ENCODE measurements around the gene SLC2A11. TPM values are rescaled to one million over a fixed set of nuclear protein-coding genes. Genes with fewer than 3 reads are reported as not detected.
A peak's percentile ranks its signal among the peaks of the same experiment; 100 is the strongest.

The SLC2A11 gene
- total and polyA plus RNA-seq, 9 of the 15 experiments (the other 6 are each of a cell fraction or from before 2014, with no cell fraction given) = 0.44 to 2.7 (median 2.1) TPM

DNA sequence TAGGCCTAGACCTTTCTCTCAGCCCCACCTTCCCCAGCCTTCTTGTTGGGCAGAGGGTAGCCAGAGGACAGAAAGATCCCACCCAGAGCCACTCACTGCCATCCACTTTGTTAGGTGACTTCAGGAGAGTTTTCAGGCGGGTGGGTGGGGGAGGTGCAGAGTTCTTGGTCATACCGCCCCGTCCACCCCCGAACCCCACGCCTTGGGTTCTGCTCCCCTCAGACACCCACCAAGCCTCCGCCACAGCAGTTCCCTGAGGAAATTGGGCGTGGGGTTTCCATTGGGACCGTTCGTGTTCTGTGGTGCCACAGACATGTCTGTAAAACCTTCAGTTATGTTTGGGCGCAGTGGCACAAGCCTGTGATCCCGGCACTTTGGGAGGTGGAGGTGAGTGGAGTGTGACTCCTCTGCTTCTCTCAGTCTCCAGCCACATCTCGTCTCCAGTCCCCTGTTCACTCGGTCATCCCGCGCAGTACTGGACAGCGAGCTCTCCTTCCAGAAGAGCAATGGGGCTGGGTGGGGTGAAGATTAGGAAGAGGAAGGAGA lies 38.0 kb downstream of the SLC2A11 start (continued):
- TF ChIP-seq, protein P1, sequence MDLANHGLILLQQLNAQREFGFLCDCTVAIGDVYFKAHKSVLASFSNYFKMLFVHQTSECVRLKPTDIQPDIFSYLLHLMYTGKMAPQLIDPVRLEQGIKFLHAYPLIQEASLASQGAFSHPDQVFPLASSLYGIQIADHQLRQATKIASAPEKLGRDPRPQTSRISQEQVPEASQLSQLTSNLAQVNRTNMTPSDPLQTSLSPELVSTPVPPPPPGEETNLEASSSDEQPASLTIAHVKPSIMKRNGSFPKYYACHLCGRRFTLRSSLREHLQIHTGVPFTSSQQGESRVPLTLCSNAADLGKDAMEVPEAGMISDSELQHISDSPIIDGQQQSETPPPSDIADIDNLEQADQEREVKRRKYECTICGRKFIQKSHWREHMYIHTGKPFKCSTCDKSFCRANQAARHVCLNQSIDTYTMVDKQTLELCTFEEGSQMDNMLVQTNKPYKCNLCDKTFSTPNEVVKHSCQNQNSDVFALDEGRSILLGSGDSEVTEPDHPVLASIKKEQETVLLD (IDR thresholded peaks at IDR 0.05) = no peak
- TF ChIP-seq SETDB1 (IDR thresholded peaks at IDR 0.05; ENCODE audit: low read length) = no peak
- no peak for TF ChIP-seq SRF (CRISPR knock-in tag; IDR thresholded peaks at IDR 0.05)
- no peak for TF ChIP-seq GABPA (tag; conservative IDR thresholded peaks at IDR 0.05; ENCODE audit: low read depth)

DNA sequence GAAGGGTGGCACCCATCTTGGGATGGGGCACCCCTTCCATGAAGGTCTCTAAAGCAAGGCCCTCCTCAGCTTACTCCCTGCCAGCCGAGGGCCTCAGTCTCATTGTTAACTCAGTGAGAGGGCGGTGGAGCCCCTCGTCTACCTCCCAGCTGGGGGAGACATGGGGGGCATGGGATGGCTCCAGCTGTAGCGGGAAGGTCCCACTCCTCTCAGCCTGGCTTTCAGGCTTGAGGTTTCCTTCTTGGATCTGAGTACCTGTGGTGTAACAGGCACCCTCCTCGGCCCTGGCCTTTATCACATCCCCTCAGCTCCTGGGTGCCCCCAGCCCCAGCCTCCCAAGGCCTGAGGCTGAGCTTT lies 38.5 kb downstream of the SLC2A11 start:
- H3K9ac ChIP-seq (ENCODE audit: insufficient read depth in 1 of 2, low read depth in 2 of 2, low read length in 2 of 2) = peak overlapping the region; percentile 79 to 91
- ATAC-seq = no peak
- TF ChIP-seq, protein P2, sequence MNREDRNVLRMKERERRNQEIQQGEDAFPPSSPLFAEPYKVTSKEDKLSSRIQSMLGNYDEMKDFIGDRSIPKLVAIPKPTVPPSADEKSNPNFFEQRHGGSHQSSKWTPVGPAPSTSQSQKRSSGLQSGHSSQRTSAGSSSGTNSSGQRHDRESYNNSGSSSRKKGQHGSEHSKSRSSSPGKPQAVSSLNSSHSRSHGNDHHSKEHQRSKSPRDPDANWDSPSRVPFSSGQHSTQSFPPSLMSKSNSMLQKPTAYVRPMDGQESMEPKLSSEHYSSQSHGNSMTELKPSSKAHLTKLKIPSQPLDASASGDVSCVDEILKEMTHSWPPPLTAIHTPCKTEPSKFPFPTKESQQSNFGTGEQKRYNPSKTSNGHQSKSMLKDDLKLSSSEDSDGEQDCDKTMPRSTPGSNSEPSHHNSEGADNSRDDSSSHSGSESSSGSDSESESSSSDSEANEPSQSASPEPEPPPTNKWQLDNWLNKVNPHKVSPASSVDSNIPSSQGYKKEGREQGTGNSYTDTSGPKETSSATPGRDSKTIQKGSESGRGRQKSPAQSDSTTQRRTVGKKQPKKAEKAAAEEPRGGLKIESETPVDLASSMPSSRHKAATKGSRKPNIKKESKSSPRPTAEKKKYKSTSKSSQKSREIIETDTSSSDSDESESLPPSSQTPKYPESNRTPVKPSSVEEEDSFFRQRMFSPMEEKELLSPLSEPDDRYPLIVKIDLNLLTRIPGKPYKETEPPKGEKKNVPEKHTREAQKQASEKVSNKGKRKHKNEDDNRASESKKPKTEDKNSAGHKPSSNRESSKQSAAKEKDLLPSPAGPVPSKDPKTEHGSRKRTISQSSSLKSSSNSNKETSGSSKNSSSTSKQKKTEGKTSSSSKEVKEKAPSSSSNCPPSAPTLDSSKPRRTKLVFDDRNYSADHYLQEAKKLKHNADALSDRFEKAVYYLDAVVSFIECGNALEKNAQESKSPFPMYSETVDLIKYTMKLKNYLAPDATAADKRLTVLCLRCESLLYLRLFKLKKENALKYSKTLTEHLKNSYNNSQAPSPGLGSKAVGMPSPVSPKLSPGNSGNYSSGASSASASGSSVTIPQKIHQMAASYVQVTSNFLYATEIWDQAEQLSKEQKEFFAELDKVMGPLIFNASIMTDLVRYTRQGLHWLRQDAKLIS (CRISPR knock-in tag; IDR thresholded peaks at IDR 0.05) = no peak
- TF ChIP-seq, protein P3, sequence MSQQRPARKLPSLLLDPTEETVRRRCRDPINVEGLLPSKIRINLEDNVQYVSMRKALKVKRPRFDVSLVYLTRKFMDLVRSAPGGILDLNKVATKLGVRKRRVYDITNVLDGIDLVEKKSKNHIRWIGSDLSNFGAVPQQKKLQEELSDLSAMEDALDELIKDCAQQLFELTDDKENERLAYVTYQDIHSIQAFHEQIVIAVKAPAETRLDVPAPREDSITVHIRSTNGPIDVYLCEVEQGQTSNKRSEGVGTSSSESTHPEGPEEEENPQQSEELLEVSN (IDR thresholded peaks at IDR 0.05; ENCODE audit: borderline replicate concordance in 1 of 2, extremely low read depth in 1 of 2, insufficient read depth in 1 of 2, insufficient read length in 1 of 2, low read depth in 1 of 2, low read length in 1 of 2, poor library complexity in 1 of 2, severe bottlenecking in 1 of 2) = no peak
- 0 out of 2 replicates have a peak, but pooled peaks have one; percentile 1 for TF ChIP-seq POLR2AphosphoS5 (IDR thresholded peaks at IDR 0.05; ENCODE audit: control insufficient read depth, insufficient read depth, low read depth, low read length)
- no peak for TF ChIP-seq SRSF1 (IDR thresholded peaks at IDR 0.05; ENCODE audit: low read depth, low read length)
- TF ChIP-seq ZNF316 (IDR thresholded peaks at IDR 0.05) = no peak
- TF ChIP-seq, protein P4, sequence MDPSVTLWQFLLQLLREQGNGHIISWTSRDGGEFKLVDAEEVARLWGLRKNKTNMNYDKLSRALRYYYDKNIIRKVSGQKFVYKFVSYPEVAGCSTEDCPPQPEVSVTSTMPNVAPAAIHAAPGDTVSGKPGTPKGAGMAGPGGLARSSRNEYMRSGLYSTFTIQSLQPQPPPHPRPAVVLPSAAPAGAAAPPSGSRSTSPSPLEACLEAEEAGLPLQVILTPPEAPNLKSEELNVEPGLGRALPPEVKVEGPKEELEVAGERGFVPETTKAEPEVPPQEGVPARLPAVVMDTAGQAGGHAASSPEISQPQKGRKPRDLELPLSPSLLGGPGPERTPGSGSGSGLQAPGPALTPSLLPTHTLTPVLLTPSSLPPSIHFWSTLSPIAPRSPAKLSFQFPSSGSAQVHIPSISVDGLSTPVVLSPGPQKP (CRISPR knock-in tag; IDR thresholded peaks at IDR 0.05) = no peak

More for the DNA sequence above, 38.5 kb downstream of the SLC2A11 start:
- WGBS (ENCODE audit: insufficient coverage, low coverage, missing lambda C conversion rate) = 79% methylated on average over 3 of the region's 5 CpGs
- H3K4me1 ChIP-seq (replicated peaks in 1 of 2; ENCODE audit: control insufficient read depth in 2 of 2, insufficient read depth in 2 of 2, low read length in 2 of 2) = peaks cover 18 to 34% of the 10 kb centered on the region in 2 experiments
- H3K9me1 ChIP-seq (ENCODE audit: control insufficient read depth, insufficient read depth, low read length) = peaks cover 3% of the 10 kb centered on the region
- ChIA-PET POLR2A (interaction anchor here (0.8 kb wide), 1 partner anchor 13 kb away, joined by 3 read pairs; no protein-coding TSS in a partner anchor), CTCF (ENCODE audit: low intra/inter-chr PET ratio) (no interaction called here)
- peak overlapping the region; percentile 96; the same call in 2 of the 3 replicates for H3K27ac ChIP-seq (ENCODE audit: extremely low read depth, low read depth, low read length)
- no TSS peak for BruUV-seq (replicated peaks)
- H2AFZ ChIP-seq (ENCODE audit: low read depth, low read length) = no peak overlapping the region
- no peak for FAIRE-seq
- peaks cover 31% of the 10 kb centered on the region for H3K36me3 ChIP-seq (ENCODE audit: control insufficient read depth, insufficient read depth, low read length)
- peaks cover 42% of the 10 kb centered on the region for H3K79me2 ChIP-seq (ENCODE audit: control insufficient read depth, insufficient read depth, low read length)
- intact Hi-C loops (cut with micrococcal nuclease) = no loop called here
- peaks cover 10% of the 10 kb centered on the region; the same call in 1 of the 2 replicates for H4K20me1 ChIP-seq (replicated peaks; ENCODE audit: control insufficient read depth, insufficient read depth, low read length)
- no peaks in the 10 kb centered on the region for H3K27me3 ChIP-seq (ENCODE audit: control insufficient read depth in 2 of 2, insufficient read depth in 2 of 2, low read length in 2 of 2)
- peak overlapping the region; percentile 77 for H3K4me3 ChIP-seq
- H3K4me2 ChIP-seq (ENCODE audit: insufficient read depth, low read length) = peak overlapping the region; percentile 95
- in situ Hi-C loops (cut with MboI) = no loop called here
- peaks cover 4% of the 10 kb centered on the region; the same call in 1 of the 2 replicates for H3K9me3 ChIP-seq (replicated peaks; ENCODE audit: control insufficient read depth, insufficient read depth, low read depth, low read length)
- DNase-seq (ENCODE audit: extremely low read depth in 1 of 4, low spot score in 3 of 4) = no peak
